NCI-H2227 treated with DMSO at 0.1 percent for 48 hours (cell line): Measurements from ENCODE around the gene PRIMA1.

Source experiments
- DNase-seq: peaks from one replicate; lab custom pipeline; 2025; lab: John Stamatoyannopoulos, UW

PRIMA1 gene

DNA sequence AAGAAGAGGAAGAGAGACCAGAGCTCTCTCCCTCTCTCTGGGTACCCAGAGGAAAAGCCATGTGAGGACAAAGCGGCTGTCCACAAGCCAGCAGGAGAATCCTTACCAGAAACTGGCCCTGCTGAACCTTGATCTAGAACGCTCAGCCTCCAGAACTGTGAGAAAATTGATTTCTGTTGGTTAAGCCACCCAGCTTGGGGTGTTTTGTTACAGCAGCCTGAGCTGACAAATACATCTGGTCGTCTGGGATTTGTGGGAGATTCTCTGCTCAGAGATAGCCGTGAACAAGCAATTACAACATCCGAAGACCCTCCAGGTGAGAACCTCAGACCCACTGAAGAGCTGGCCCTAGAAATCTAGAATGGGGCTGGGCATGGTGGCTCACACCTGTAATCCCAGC lies 6.5 kb upstream of the PRIMA1 start:
- no peak for DNase-seq

DNA sequence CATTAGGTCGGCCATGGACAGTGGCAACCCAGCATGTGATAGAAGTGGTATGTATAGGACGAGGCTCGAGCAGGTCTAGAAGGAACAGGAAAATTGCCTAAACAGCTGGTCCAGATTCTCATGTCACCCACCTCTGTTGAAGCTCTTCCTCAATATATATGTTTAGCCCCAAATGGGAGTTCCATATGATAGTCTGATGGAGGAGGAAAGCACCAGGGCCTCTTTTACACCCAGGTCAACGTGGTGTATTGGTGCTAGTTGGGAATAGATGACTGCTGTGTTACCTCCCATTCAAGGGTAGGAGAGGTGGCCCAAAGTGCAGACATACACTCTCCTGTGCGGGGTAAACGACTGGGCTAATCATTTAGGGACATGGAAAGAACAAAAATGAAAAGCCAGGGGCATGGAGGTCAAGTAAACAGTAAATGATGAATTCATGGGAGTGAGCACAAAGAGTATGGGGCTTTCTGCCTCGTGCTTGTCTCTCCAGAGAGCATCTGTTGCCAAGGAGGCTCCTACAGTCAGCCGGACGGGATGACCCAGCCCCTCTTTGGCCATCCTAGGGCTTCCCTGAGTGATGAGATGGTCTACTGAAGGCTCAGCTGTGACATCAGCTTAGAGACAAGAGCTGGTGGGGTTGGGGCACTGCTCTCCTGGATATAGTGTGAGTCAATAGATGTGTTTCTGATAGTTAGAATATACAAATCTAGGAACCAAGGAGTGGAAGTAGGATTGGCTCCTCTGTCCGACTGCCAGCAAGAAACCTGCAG lies 5.5 kb upstream of the PRIMA1 start:
- DNase-seq = no peak

DNA sequence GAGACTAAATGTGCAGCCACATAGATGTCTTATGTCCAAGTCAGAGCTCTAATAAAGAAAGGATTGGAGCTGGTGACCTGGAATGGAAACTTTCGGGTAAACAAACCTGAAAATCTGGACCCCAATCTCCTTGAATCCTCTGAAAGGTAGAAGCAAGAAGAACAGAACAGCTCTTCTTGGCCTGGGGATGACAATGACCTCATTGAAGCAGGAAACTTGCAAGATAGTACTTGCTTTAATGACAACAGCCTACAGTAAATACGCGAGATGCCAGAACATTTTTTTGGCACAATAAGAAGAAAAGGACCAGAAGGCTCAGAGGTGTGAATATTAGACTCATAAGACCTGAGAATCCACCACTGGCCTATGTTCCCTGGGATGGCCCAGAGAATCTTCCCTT lies 4.1 kb upstream of the PRIMA1 start:
- no peak for DNase-seq

DNA sequence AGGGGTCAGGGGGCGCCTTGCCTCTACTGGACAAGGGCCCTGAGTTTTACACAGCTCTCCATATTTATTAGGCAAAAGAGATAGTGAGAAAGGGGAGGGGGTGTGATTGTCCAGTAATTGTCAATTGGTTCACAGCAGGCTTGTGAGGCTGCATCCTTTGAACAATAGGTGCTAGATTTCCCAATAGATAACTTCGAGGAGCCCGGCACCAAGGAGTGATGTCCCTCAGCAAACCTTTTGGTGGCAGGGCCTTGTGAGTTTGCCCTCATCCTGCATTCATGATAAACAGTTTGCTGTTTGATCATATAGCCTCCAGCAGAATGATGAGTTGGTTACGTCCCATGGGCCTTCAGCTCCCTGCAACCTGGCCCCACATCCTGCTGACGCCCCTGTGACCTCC lies 2.7 kb upstream of the PRIMA1 start:
- DNase-seq = no peak

DNA sequence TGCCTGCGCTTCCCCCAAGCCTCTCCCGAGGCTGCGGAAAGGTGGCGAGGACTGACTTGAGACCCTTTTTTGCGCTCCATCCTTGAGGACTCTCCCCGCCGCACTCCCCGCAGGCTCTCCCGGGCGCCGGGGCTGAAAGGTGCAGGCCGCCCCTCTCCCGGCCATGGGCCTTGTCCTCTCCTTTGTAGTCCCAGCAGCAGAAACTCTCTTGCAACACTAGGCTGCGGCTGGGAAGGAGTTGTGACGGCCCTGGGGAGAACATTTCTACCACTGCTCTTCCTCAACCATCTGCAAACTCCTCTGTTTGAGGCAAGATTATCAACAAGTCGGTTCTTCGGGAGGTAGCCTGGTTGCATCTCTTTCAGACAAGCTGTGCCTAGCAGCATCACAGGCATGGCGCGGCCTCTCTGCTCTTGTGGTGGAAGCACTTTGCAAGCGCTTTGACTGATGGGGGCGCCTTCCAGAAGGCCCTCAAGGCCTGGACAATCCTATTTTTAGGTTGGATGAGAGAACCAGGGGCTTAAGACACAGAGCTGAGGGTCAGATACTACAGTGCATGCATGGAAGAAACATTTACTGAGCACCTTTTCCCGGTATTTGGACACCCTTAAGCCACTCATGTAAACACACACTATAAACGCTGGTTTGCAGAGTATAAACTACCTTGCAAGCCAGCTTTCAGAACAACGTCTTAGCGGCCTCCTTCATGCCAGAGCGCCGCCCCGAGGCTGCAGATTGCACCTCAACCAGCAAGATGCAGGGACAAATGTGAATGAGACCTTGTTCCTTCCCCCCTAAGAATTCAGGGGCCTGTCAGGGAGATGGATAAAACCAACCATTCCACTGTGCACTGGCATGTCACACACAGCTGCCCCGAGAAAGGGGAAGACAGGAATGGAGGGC lies 1.2 kb upstream of the PRIMA1 start:
- peak; percentile 10 for DNase-seq

DNA sequence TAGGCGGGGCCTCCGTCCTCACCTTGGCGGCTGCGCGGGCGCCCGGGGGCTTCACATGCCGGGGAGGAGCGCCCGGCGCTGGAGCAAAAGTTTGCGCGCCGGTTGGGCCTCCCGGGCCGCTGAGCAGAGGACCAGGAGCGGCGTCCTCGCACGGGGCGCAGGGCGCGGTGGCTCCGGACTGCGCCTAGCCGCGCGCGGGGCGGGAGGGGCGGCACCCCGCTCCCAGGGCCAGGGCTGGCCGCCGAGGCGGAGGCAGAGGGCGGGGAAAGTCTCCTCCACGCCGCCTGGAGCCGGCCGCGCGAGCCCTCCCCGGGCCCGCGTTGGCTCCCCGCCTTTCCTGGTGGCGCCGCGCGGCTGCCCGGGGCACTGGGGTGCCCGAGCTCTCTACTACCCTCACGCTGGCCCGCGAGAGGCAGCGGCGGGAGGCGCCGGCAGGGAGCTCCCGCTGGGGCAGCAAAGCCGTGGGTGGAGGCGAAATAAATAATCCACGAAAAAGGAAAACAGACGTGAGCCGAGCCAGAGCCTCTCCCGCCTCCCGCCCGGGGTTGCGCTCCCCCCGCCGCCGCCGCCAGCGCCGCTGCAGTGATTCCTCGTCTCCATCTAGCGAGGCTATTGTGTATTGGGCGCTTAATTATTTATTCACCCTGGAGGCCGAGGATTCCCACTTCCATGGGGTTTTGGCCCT lies 400 bp upstream of the PRIMA1 start:
- DNase-seq = peak; percentile 78

DNA sequence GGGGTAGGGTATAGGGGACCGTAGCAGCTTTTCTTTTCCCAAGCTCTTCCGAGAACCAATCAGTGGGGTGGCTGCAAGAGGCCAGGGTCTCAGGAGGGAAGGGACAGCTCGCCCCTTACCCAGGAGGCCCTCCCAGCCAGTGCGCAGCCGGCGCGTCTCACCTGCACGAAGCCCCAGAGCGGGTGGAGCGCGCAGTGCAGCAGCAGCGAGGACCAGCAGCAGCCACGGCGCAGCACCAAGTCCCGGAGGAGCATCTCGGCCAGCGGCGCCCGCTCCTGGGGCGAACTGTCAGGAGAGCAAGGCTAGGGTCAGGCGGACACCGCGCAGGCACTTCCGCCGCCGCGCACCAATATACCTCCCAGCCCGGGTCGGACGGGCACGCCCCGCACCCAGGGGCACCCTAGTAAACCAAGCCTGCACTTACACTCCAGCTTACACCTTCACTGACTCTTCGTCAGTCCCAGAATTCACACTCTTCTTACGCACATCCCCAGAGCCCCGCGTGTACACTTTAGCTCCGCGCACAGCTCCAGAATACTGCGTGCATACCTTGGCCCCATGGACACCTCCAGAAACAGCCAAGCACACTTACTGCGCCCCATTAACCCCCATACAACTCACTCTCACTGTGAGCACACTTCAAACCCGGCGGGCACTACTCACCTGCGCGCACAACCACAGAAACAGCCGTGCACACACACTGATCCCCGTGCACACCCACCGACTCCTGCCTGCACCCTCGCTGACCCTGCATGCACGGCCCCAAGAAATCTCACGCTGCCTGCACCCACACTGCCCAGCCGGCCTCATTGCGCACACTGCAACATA lies 606 bp downstream of the PRIMA1 start:
- no peak for DNase-seq

DNA sequence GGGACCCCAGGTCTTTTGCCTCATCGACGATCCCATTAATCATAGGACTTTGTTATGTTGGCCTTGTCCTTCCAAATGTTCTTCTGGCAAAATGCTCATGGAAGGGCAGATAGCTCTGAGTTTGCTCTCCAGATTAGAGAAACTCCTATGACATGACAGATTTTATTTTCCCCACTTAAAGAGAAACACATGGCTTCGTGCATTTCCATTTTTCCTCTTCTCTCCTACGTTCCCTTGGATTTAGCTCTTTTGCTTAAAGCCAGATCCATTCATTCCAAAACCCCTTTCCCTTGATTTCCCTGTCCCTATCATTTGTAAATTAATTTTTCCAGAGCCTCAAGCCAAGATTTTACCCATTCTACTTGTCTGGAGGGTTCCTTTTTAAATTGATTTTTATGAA lies 2.9 kb downstream of the PRIMA1 start:
- no peak for DNase-seq

DNA sequence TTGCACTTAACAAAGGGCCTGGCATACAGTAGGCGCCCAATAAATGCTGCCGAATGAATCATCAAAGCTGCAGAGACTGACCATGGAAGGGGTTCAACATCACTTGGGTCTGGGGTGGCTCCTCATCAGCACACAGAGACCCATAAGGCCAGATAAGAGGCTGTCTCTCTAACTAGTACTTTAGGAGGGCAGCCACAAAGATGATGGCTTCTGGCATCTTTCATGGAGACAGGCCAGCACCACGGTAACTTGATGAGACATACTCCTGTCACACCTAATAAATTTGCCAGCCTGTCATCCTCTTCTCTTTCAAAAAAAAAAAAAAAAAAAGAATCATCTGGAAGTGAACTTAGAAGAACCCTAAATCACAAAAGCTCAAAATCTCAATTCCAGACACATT lies 3.4 kb downstream of the PRIMA1 start:
- no peak for DNase-seq

DNA sequence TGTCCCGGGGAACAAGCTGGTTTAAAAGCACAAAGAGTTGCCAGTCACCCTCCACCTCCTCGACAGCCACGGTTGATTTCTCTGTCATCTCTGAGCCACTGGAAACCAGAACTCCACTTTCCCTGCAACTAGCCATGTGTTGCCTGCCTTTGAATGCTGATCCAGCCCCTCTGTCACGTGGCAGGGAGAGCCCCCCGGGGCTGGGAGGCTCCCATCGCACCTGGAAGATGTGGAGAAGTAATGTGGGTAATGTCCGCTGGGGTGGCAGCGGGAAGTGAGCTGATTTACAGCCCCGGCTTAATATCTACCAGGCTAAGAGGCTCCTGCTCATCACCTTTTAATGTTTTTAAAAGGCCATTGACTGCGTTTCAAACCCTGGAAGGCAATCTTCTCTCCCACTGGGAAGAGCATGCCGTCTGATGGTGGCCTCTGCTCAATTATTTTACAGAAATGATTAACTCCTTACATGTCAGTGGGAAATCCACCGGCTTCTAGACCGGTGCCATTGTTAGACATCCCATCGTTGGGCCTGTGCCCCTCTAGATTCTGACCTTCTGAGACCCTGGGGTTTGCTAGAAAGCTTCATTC lies 7.4 kb downstream of the PRIMA1 start:
- peak; percentile 58 for DNase-seq

DNA sequence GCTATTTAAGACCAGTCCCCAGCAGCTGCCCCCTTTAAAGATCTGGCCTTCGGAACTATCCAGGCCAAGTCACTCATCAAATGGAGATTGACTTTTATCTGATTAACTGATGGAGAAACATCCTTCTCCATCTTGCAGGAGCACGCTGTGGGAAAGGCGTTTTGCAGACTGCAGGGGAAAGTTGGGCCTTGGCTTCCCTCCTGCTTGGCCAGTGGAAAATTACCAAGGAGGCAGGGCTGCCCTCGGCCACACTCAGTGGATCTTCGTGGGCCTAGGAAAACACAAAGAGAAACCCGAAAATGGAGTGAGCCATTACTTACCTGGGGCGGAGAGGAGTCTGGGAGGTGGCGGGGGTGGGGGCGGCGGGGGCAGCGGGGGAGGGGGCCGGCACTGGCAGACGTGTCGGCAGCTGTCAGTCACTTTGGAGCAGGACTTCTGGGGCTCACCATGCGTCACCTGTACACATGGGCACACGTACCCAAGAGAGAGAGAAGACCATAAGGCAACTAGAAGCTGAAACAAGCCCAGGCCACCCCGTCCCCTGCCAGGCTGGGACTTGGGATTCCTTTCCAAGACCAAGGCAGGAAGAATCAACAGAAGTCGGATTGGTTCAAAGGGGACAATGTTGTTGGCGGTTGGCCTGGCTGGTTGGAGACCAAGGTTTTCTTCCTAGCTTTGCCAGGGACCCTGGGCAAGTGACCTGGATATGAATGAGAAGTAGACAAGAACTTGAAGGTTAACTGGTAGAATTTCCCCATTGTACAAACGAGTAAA lies 9.2 kb downstream of the PRIMA1 start:
- DNase-seq = no peak

DNA sequence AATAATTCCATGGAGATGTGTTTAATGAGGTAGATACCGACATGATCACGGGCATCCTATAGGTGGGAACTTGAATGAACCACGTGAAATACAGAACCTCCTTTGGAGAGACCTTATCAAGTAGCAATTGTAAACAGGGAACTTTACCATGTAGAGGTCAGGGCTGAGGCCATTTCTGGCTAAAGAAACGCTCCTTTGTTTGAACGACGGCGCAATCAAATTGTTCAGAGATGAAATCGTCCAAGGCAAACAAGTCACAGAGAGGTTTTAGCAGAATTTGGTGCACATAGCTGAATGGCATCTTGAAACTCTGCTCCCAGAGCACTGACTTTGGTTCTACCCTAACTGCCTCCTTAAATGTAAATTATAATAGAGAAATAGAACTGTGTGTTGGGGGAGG lies 9.8 kb downstream of the PRIMA1 start:
- no peak for DNase-seq

DNA sequence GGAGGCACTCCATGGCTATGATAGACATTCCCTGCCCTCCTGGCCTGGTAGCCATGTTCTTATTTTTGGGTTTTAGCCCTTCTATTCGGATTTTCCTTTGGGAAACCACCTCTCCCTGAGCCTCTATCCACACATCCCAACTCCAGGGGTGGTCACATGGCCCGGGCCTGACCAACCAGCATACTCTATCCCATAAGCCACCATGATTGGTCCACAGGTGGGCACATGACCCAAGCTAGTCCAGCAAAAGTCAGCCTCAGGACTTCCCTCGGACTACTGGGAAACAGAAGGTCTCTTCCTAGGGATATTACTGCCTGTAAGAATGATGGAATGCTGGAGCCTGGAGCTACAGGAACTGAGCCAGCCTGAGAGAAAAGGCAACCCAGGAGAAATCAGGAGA lies 12.5 kb downstream of the PRIMA1 start:
- no peak for DNase-seq

DNA sequence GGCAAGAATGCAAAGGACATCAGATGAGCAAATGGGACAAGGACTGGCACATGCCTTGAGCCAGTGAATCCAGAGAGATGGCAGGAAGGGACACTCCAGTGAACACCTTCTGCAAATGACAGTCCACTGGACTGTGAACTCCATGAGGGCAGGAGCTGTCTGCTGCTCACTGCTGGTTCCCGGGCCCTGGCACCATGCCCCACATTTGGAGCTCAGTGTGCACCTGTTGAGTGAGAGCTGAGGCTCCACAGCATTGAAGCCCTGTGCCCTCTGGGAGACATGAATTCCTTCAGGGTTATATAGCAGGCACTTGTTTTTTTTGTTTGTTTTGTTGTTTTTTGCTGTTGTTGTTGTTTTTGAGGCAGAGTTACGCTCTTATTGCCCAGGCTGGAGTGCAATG lies 13.1 kb downstream of the PRIMA1 start:
- no peak for DNase-seq

DNA sequence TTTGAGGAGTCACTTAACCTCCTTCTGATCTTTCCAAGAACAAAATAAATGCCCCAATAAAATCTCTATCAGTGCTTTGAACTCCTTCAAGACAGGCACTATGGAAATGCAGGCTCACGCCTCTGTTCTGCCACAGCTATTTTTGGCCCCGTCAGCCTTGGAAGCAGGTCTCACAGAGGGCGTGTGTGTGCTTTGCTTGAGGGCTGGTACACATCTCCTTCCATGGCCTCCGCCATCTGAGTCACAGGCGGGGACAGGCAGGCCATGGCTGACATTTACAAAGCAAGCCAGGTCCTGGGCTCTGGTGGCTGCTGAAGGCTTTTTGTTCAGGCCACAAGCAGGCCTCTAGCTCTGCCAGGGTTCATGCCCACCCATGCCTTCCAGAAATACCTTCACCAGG lies 16.0 kb downstream of the PRIMA1 start:
- DNase-seq = no peak

DNA sequence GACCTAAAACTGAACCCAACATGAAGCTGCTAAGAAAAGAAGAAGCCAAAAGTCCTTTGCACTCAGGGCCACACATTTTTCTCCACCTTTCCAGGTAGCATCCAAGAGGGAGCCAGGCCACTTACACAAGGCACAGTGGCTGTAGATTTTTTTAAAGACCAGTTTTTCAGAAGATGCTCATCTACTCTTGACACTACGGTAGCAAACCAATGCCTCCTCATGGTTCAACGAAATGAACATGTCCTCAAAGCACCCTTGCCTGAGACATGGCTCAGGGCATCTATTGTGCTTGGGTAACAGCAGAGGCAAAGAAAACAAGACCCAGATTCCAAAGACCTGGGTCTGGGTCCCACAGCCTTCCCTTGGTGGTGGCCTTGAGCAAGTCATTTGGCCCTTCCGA lies 22.3 kb downstream of the PRIMA1 start:
- DNase-seq = no peak

DNA sequence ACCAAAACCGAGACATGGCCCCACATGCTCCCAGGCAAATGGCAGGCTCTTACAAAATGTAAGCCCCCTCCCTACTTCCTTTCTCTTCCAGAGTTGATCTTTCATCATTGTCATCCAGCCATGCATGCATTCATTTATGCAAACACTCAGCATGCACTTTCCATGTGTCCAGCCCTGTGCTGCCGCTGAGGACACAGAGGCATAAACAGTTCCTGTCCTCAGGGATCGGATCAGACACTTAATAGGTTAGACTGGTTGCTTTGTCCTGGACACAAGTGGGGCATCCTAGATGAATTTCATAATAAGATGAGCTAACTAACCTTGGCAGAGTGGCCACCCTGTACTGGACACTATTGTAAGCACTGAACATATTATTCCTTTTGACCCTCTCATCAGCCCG lies 23.1 kb downstream of the PRIMA1 start:
- no peak for DNase-seq

DNA sequence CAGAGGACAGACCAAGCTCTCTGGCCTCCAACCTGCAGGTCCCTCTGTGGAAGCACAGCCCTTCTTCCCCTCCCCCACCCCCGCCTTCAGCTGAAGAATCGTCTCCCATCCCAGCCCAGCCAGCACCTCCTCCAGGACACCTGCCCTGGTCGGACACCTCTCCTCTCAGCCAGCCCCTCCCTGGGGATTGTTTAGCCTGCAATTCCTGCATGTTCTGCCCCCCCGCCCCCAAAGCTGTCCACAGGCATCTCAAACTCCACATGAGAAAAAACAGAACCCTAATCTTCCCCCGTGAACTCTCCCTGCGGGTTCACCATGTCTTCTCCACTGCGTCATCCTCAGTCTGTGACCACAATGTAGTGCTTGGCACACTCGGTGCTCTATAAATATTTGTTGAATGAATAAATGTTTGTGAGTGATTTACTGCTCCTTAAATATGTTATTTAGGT lies 24.1 kb downstream of the PRIMA1 start:
- DNase-seq = no peak

DNA sequence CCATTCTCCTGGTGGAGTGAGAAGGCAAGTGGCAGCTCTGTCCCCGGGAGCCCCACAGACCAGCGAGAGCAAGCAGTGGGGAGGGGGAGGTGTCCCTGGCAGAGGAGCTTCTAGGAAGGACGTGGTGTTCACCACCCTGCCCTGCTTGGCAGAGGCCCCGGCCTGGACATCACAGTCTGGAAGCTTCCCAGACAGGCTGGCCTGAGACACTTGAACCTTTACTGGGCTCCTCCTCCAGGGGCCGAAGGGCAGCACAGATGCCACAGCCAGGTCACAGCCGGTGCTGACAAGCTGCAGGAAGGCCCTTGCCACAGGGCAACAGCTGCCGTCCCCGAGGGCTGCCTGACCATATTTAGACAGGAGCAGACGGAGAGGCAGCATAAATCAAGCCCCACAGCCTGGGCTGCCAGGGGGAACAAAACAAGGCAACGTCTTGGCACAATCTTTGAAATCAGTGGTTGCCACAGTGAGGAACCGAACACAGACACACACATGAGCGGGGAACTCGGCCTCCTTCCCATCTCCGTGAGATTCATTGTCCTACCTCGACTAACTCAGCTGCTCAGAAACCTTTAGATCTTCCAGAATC lies 28.5 kb downstream of the PRIMA1 start:
- no peak for DNase-seq

DNA sequence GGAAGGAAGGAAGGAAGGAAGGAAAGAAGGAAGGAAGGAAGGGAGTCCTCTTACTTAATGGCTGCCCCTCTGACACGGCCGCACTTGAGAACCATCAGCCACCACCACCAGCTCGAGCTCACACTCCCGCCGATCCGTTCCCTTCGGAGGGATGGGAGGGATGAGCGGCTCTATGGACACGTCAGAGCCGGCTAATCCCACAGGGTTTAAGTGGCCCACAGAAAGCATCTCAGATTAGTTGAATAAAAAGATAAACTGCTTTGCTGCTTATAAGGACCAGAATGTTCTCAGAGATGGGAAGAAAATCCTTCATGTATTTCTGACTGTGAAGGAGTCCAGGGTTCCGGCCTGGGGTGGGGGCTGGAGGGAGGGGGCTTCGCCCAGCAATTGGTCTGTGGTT lies 31.1 kb downstream of the PRIMA1 start:
- DNase-seq = no peak
